Activated CD4-positive, CD25-positive, alpha-beta regulatory T cell treated with anti-CD3 and anti-CD28 coated beads, Interleukin-2, amount 50 U/mL, for 72 hours (primary cell): ENCODE results near the gene ASB13.

Experiments used
- DNase-seq: peaks from one replicate; pipeline ENCODE4 v3.0.0; 2021

ASB13 gene

GRCh38 chr10:5666008-5666840, at the start of gene ASB13:
Gene ASB13, minus strand, starts transcription at chr10:5666595. Its CDS starts 44 bp downstream, at chr10:5666551.
- peak; percentile 50 for DNase-seq

- DNase-seq = no peak
Measured at GRCh38 chr10:5711642-5712041, 45.2 kb upstream of the ASB13 start.

- no peak for DNase-seq
Measured at GRCh38 chr10:5710859-5711258, 44.5 kb upstream of the ASB13 start.

GRCh38 chr10:5709865-5710264, 43.5 kb upstream of the ASB13 start:
- DNase-seq = no peak

GRCh38 chr10:5708356-5708755, 42.0 kb upstream of the ASB13 start:
- DNase-seq = no peak

- no peak for DNase-seq
Measured at GRCh38 chr10:5698062-5698461, 31.7 kb upstream of the ASB13 start.

GRCh38 chr10:5697342-5697741, 30.9 kb upstream of the ASB13 start:
- DNase-seq = no peak

GRCh38 chr10:5694573-5694972, 28.2 kb upstream of the ASB13 start:
- no peak for DNase-seq

GRCh38 chr10:5692461-5693358, 26.3 kb upstream of the ASB13 start:
- DNase-seq = peak; percentile 58

GRCh38 chr10:5691786-5692185, 25.4 kb upstream of the ASB13 start:
- DNase-seq = no peak

- DNase-seq = no peak
Measured at GRCh38 chr10:5688587-5688986, 22.2 kb upstream of the ASB13 start.

- DNase-seq = no peak
Measured at GRCh38 chr10:5685764-5686240, 19.4 kb upstream of the ASB13 start.

GRCh38 chr10:5684971-5685763, 18.8 kb upstream of the ASB13 start:
- DNase-seq = peak; percentile 70

GRCh38 chr10:5684318-5684970, 18.0 kb upstream of the ASB13 start, which contains the start of gene TASOR2:
Gene TASOR2, plus strand, starts transcription at chr10:5684838. Its CDS starts 35,805 bp downstream, at chr10:5720643.
- peak; percentile 96 for DNase-seq

- no peak for DNase-seq
Measured at GRCh38 chr10:5683065-5683464, 16.7 kb upstream of the ASB13 start.

- DNase-seq = no peak
Measured at GRCh38 chr10:5681930-5682329, 15.5 kb upstream of the ASB13 start.

- no peak for DNase-seq
Measured at GRCh38 chr10:5679606-5680005, 13.2 kb upstream of the ASB13 start.

- DNase-seq = no peak
Measured at GRCh38 chr10:5679037-5679435, 12.6 kb upstream of the ASB13 start.

- no peak for DNase-seq
Measured at GRCh38 chr10:5678397-5679036, 12.1 kb upstream of the ASB13 start.

GRCh38 chr10:5670662-5671375, 4.4 kb upstream of the ASB13 start:
- DNase-seq = no peak

- DNase-seq = no peak
Measured at GRCh38 chr10:5669604-5670003, 3.2 kb upstream of the ASB13 start.
